IMR-90 (cell line): ENCODE data around the gene MEF2D.

ENCODE experiments used
- BHLHE40 ChIP-seq: fragments of 150-350 bp; IDR thresholded peaks from 2 replicates; pipeline ENCODE4 v1.6.1; 2016; ENCODE audit warnings: mild to moderate bottlenecking, low read depth, low read length
- CEBPB ChIP-seq: IDR thresholded peaks from 2 replicates; pipeline ENCODE4 v1.6.1; 2012; ENCODE audit warnings: low read depth, low read length, improper control_type of control experiment
- CHD1 ChIP-seq: IDR thresholded peaks from 2 replicates; pipeline ENCODE4 v1.6.1; 2012; ENCODE audit warnings: low read depth, low read length, improper control_type of control experiment
- FOS ChIP-seq: fragments of 150-350 bp; IDR thresholded peaks from 2 replicates; pipeline ENCODE4 v1.6.1; 2016; ENCODE audit warnings: low read depth, low read length
- MAFK ChIP-seq: IDR thresholded peaks from 2 replicates; pipeline ENCODE4 v1.6.1; 2012; ENCODE audit warnings: low read depth, low read length, improper control_type of control experiment
- MAZ ChIP-seq: IDR thresholded peaks from 2 replicates; pipeline ENCODE4 v1.6.1; 2012; ENCODE audit warnings: low read depth, mild to moderate bottlenecking, low read length, improper control_type of control experiment, moderate library complexity, borderline replicate concordance
- POLR2A ChIP-seq: IDR thresholded peaks from 2 replicates; pipeline ENCODE4 v1.6.1; 2012; ENCODE audit warnings: mild to moderate bottlenecking, low read depth, low read length
- RAD21 ChIP-seq: IDR thresholded peaks from 2 replicates; pipeline ENCODE4 v1.6.1; 2012; ENCODE audit warnings: low read length, improper control_type of control experiment
- RCOR1 ChIP-seq: IDR thresholded peaks from 2 replicates; pipeline ENCODE4 v1.6.1; 2012; ENCODE audit warnings: mild to moderate bottlenecking, low read length, improper control_type of control experiment; ENCODE audit not compliant: insufficient replicate concordance
- SMC3 ChIP-seq: fragments of 150-350 bp; IDR thresholded peaks from 2 replicates; pipeline ENCODE4 v1.6.1; 2016; ENCODE audit warnings: low read depth, mild to moderate bottlenecking, antibody characterized with exemption, low read length, moderate library complexity
- TF ChIP-seq, protein P1 (sequence below): fragments of 150-350 bp; IDR thresholded peaks from 2 replicates; pipeline ENCODE4 v1.6.1; 2017; ENCODE audit warnings: mild to moderate bottlenecking, antibody characterized with exemption, low read length, low read depth
- TF ChIP-seq, protein P2 (sequence below): conservative IDR thresholded peaks from 2 replicates; pipeline ENCODE4 v1.5.1; 2012; ENCODE audit warnings: mild to moderate bottlenecking, low read depth, low read length, improper control_type of control experiment
- TF ChIP-seq, protein P3 (sequence below): fragments of 150-350 bp; IDR thresholded peaks from 2 replicates; pipeline ENCODE4 v1.6.1; 2016; ENCODE audit warnings: low read depth, mild to moderate bottlenecking, low read length, moderate library complexity, borderline replicate concordance

DNA sequence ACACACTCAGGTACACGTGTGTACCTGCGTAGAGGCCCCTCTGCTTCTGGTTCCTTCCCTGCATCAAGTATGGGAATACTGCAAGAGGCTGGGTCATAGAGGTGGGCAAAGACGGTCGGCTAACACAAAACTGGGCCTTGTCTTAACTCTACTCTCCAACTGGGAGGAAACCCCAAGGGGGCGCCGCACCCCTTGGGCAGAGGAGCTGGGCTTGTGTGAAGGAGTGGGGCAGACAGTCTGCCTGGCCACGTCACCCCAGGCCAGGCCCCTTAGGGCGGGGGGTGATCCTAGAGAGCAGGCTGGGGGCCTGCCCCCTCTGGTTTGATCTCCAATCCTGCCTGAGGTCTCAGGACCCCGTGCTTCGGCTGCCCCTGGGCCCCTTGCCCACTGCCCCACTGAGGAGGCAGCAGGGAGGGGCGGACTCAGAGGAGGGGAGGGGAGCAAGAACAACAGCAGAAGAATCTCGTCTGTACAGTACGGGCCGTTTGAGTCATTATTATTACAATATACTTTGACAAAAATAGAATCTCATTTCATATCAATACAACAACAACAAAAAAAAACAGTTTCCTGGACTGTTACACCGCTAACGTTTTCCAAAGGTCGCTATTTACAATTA is 34.7 kb downstream of the MEF2D start:
- TF ChIP-seq, protein P1, sequence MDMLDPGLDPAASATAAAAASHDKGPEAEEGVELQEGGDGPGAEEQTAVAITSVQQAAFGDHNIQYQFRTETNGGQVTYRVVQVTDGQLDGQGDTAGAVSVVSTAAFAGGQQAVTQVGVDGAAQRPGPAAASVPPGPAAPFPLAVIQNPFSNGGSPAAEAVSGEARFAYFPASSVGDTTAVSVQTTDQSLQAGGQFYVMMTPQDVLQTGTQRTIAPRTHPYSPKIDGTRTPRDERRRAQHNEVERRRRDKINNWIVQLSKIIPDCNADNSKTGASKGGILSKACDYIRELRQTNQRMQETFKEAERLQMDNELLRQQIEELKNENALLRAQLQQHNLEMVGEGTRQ, result no peak
- TF ChIP-seq, protein P2, sequence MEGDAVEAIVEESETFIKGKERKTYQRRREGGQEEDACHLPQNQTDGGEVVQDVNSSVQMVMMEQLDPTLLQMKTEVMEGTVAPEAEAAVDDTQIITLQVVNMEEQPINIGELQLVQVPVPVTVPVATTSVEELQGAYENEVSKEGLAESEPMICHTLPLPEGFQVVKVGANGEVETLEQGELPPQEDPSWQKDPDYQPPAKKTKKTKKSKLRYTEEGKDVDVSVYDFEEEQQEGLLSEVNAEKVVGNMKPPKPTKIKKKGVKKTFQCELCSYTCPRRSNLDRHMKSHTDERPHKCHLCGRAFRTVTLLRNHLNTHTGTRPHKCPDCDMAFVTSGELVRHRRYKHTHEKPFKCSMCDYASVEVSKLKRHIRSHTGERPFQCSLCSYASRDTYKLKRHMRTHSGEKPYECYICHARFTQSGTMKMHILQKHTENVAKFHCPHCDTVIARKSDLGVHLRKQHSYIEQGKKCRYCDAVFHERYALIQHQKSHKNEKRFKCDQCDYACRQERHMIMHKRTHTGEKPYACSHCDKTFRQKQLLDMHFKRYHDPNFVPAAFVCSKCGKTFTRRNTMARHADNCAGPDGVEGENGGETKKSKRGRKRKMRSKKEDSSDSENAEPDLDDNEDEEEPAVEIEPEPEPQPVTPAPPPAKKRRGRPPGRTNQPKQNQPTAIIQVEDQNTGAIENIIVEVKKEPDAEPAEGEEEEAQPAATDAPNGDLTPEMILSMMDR, result 0 out of 2 replicates have a peak, but pooled peaks have one; percentile 27
- TF ChIP-seq POLR2A (no peak), BHLHE40 (no peak), RCOR1 (no peak), FOS (no peak), MAZ (no peak), RAD21 (peak; percentile 24; the same call in 1 of the 2 replicates), SMC3 (no peak), MAFK (no peak), CEBPB (no peak), CHD1 (no peak)
- TF ChIP-seq, protein P3, sequence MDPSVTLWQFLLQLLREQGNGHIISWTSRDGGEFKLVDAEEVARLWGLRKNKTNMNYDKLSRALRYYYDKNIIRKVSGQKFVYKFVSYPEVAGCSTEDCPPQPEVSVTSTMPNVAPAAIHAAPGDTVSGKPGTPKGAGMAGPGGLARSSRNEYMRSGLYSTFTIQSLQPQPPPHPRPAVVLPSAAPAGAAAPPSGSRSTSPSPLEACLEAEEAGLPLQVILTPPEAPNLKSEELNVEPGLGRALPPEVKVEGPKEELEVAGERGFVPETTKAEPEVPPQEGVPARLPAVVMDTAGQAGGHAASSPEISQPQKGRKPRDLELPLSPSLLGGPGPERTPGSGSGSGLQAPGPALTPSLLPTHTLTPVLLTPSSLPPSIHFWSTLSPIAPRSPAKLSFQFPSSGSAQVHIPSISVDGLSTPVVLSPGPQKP, result no peak
